GM11168 (cell line): ENCODE measurements around the gene DCAF4.

Experiments
- in situ Hi-C: fragments of 300-500 bp; cut with MboI; formaldehyde crosslinking; loops from one replicate; pipeline ENCODE4 v1.12.0; 2022; ENCODE audit warnings: low sequenced_read_pairs; ENCODE audit not compliant: unreplicated experiment

Gene DCAF4

GRCh38 chr14:72926292-72927028, at the start of gene DCAF4:
Gene DCAF4, plus strand, starts transcription at chr14:72926464. Its CDS starts 11,515 bp downstream, at chr14:72937979.
- in situ Hi-C loops = no loop called here

- in situ Hi-C loops = no loop called here
These were observed 49.6 kb upstream of the DCAF4 start for GRCh38 chr14:72876710-72877063.

- in situ Hi-C loops = no loop called here
These were observed 47.5 kb upstream of the DCAF4 start for GRCh38 chr14:72878746-72879145.

- in situ Hi-C loops = no loop called here
These were observed 46.8 kb upstream of the DCAF4 start for GRCh38 chr14:72879431-72879830.

GRCh38 chr14:72880164-72880563, 46.1 kb upstream of the DCAF4 start:
- in situ Hi-C loops = no loop called here

- in situ Hi-C loops = no loop called here
These were observed 45.4 kb upstream of the DCAF4 start for GRCh38 chr14:72880820-72881219.

GRCh38 chr14:72881543-72881942, 44.7 kb upstream of the DCAF4 start:
- in situ Hi-C loops = no loop called here

GRCh38 chr14:72882047-72882446, 44.2 kb upstream of the DCAF4 start:
- in situ Hi-C loops = no loop called here

GRCh38 chr14:72882463-72882862, 43.8 kb upstream of the DCAF4 start:
- in situ Hi-C loops = no loop called here

GRCh38 chr14:72883109-72883508, 43.2 kb upstream of the DCAF4 start:
- in situ Hi-C loops = no loop called here

GRCh38 chr14:72883961-72884360, 42.3 kb upstream of the DCAF4 start:
- in situ Hi-C loops = no loop called here

- in situ Hi-C loops = no loop called here
These were observed 41.9 kb upstream of the DCAF4 start for GRCh38 chr14:72884386-72884785.

- in situ Hi-C loops = no loop called here
These were observed 38.8 kb upstream of the DCAF4 start for GRCh38 chr14:72887514-72887913.

GRCh38 chr14:72888192-72888591, 38.1 kb upstream of the DCAF4 start:
- in situ Hi-C loops = no loop called here

GRCh38 chr14:72888636-72889201, 37.5 kb upstream of the DCAF4 start:
- in situ Hi-C loops = no loop called here

- in situ Hi-C loops = no loop called here
These were observed 36.9 kb upstream of the DCAF4 start for GRCh38 chr14:72889366-72889765.

GRCh38 chr14:72891666-72892102, 34.6 kb upstream of the DCAF4 start:
- in situ Hi-C loops = no loop called here

GRCh38 chr14:72892103-72892878, 34.0 kb upstream of the DCAF4 start:
- in situ Hi-C loops = no loop called here

- in situ Hi-C loops = no loop called here
These were observed 33.2 kb upstream of the DCAF4 start for GRCh38 chr14:72892879-72893635.

GRCh38 chr14:72893636-72894322, 32.5 kb upstream of the DCAF4 start, which contains the start of gene DPF3:
Gene DPF3, minus strand, starts transcription at chr14:72894101. Its CDS starts 13 bp downstream, at chr14:72894088.
- in situ Hi-C loops = no loop called here
